ENCODE measurements around the gene TDRD15.
"Not testable (repeated sequence)": the region's sequence is repeated elsewhere in the genome, so short reads cannot be mapped to it uniquely, and the experiment has no call there.

TDRD15 gene

GRCh38 chr2:21123473-21124393, at the start of gene TDRD15:
Gene TDRD15, plus strand, starts transcription at chr2:21123968. Its CDS starts 13,500 bp downstream, at chr2:21137468.
- no peak for DNase-seq (ENCODE audit: low read depth)

GRCh38 chr2:21078296-21078695, 45.5 kb upstream of the TDRD15 start:
- no peak for DNase-seq (ENCODE audit: low read depth)

- no peak for DNase-seq (ENCODE audit: low read depth)
Measured at GRCh38 chr2:21083482-21083881, 40.3 kb upstream of the TDRD15 start.

- DNase-seq (ENCODE audit: low read depth): no peak
Measured at GRCh38 chr2:21084401-21084800, 39.4 kb upstream of the TDRD15 start.

GRCh38 chr2:21092308-21092869, 31.4 kb upstream of the TDRD15 start:
- no peak for DNase-seq (ENCODE audit: low read depth)

- no peak for DNase-seq (ENCODE audit: low read depth)
Measured at GRCh38 chr2:21095178-21095577, 28.6 kb upstream of the TDRD15 start.

- no peak for DNase-seq (ENCODE audit: low read depth)
Measured at GRCh38 chr2:21095714-21096113, 28.1 kb upstream of the TDRD15 start.

- no peak for DNase-seq (ENCODE audit: low read depth)
Measured at GRCh38 chr2:21096458-21096857, 27.3 kb upstream of the TDRD15 start.

GRCh38 chr2:21097331-21097730, 26.4 kb upstream of the TDRD15 start:
- DNase-seq (ENCODE audit: low read depth): no peak

- DNase-seq (ENCODE audit: low read depth): no peak
Measured at GRCh38 chr2:21098294-21098693, 25.5 kb upstream of the TDRD15 start.

GRCh38 chr2:21099281-21099907, 24.4 kb upstream of the TDRD15 start:
- no peak for DNase-seq (ENCODE audit: low read depth)

GRCh38 chr2:21101514-21102155, 22.1 kb upstream of the TDRD15 start:
- not testable (repeated sequence) for DNase-seq (ENCODE audit: low read depth)

GRCh38 chr2:21102356-21102755, 21.4 kb upstream of the TDRD15 start:
- no peak for DNase-seq (ENCODE audit: low read depth)

- DNase-seq (ENCODE audit: low read depth): no peak
Measured at GRCh38 chr2:21103274-21103891, 20.4 kb upstream of the TDRD15 start.

GRCh38 chr2:21104030-21104660, 19.6 kb upstream of the TDRD15 start:
- no peak for DNase-seq (ENCODE audit: low read depth)

- DNase-seq (ENCODE audit: low read depth): no peak
Measured at GRCh38 chr2:21111012-21111411, 12.8 kb upstream of the TDRD15 start.

GRCh38 chr2:21117688-21118087, 6.1 kb upstream of the TDRD15 start:
- DNase-seq (ENCODE audit: low read depth): no peak

- DNase-seq (ENCODE audit: low read depth): no peak
Measured at GRCh38 chr2:21118302-21118920, 5.4 kb upstream of the TDRD15 start.

- DNase-seq (ENCODE audit: low read depth): no peak
Measured at GRCh38 chr2:21131861-21132260, 8.1 kb downstream of the TDRD15 start.

GRCh38 chr2:21135585-21135984, 11.8 kb downstream of the TDRD15 start:
- no peak for DNase-seq (ENCODE audit: low read depth)

GRCh38 chr2:21142149-21142548, 18.4 kb downstream of the TDRD15 start:
- DNase-seq (ENCODE audit: low read depth): no peak

Measured in stimulated activated CD8-positive, alpha-beta memory T cell treated with anti-CD3 and anti-CD28 coated beads, Interleukin-12 subunit alpha, Interleukin-12 subunit beta, amount 100 ng/mL, for 4 hours (primary cell).